GM18867 (cell line): Measurements from ENCODE around the gene TACC2.
"Not testable (repeated sequence)": the region's sequence is repeated elsewhere in the genome, so short reads cannot be mapped to it uniquely, and the experiment has no call there.

Experiments
- ATAC-seq: cut with Tn5 transposase; IDR thresholded peaks from one replicate; pipeline ENCODE4 v1.9.1; 2021; ENCODE audit warnings: mild to moderate bottlenecking, moderate library complexity; ENCODE audit not compliant: unreplicated experiment

Gene TACC2

GRCh38 chr10:122055252-122055651 is 66.3 kb downstream of the TACC2 start:
- ATAC-seq: no peak

- ATAC-seq: no peak
Measured at GRCh38 chr10:122056431-122057094, 67.6 kb downstream of the TACC2 start.

DNA sequence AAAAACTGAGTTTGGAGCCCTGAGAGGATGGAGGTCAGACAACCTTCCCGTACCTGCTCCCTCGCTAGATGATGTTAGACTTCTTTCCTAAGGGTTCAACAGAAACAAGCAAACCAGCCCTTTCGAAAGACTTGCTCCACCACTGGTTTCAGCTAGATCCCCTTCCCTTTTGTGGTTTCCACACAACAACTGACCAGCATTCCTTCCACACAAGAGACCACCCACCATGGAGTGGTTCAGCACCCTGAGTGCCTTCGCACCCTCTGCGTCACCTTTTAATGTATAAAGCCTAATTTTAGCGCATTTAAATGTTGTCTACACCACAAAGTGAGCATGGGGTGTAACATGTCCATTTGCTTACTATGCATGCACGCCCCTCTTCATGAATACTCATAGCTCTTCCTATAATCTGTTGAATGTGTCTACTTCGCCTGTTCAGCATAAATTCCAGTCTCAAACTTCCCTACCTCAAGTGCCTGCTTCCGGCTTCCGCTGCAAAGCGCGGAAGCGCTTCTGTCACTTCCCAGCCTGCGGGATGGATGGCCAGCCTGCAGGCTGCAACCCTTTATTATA is 69.0 kb downstream of the TACC2 start:
- no peak for ATAC-seq

DNA sequence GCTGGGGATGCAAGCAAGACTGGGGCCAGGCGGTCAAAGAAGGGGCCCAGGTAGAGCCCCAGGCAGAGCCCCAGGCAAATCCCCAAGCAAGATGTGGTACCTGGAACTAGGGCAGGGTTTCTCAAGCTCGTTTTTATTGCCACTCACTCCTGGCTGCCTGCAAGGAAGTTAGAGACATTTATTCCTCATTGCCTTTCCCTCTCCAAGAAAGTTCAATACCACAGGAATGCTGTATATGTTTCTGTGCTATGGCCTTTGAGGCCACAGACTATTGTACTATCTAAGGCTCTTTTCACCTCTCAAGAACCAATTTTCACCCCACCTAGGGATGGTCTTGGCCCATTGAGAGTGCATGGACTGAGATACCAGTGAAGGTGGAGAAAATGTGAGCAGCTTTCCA is 71.3 kb downstream of the TACC2 start:
- ATAC-seq: no peak

DNA sequence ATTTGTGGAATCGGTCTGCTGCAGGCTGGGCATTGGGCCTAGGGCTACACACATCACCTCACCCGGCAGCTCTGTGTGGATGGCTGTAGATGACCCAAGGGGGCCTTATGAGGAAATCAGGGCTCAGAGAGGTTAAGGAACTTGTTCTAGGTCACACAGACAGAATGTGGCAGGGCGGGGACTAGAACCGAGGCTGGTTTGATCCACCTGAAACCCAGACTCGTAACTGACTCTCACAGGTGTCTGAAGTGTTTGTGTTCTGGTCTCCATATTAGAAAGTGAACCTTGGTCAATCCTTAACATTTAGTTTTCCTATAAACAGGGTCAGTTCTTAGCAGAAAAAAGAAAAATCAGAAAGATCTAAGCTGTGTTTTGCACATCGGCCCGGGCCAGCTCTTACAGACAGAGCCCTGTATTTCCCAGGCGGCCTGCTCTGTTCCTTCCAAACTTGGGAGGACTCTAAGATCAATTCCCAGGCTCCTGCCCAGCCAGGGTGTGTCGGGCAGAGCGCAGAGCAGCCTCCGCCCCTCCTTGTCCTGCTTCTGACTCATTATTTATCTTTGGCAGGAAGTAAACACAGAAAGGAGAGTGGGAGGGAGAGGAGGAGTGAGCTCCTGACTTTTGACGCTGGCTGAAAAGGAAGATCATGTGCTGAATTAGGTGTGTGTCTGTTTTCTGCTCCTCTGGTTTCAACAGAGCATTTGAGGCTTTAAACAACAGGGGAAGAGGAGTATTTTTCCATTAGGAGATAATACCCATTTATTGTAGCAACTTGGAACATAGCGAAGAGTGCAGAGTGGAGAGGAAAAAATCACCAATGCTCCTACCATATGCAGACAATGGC is 74.1 kb downstream of the TACC2 start:
- ATAC-seq: no peak

GRCh38 chr10:122066337-122066939 is 77.5 kb downstream of the TACC2 start:
- not testable (repeated sequence) for ATAC-seq

DNA sequence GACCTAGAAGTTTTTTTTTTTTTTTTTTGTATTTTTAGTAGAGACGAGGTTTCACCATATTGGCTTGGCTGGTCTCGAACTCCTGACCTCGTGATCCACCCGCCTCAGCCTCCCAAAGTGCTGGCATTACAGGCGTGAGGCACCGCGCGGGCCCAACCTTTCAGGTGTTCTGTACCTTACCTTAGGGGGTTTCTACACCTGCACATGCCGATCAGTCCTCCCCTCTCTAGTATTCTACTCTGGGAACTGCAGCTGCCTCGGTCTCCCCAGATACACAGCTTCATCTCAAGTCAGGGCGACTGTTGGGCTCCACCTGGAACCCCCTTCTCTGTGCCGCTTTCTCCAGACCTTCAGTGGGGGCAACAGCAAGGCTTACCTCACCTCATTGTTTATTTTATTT is 79.9 kb downstream of the TACC2 start:
- no peak for ATAC-seq

DNA sequence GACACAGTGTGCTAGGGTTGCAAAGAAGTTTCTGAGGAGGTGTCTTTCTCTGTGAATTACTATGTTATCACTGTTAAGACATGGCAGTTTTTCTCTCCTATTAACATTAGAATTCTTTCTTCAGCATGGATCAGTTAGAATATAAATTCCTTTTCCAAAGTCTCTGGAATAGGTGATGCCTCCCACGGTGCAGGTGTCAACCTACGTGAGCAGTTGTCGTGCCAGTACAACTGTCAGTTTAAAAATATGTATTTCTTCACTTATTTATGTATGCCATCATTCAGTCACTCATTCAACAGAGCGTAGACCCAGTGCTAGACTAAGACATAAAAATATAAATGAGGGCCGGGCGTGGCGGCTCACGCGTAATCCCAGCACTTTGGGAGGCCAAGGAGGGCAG is 83.5 kb downstream of the TACC2 start:
- no peak for ATAC-seq

GRCh38 chr10:122073508-122073907 is 84.5 kb downstream of the TACC2 start:
- no peak for ATAC-seq

DNA sequence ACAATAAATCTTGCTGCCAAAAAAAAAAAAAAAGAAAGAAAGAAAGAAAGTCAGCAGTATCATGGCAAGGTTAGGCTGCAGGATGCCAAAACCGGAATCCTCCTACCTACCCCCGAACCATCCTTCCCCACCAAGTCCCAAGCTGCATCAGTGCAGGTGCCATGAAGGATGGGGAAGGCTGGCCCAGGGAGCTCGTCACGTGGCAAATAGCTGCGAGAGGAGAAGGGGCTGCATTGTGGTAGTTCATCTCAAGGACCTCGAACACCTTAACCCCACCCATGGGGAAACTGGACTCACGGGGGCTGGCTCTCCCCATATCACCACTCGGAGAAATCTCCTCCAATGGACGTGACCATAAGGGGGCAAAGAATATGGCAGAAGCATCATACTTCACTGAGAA is 86.2 kb downstream of the TACC2 start:
- no peak for ATAC-seq

DNA sequence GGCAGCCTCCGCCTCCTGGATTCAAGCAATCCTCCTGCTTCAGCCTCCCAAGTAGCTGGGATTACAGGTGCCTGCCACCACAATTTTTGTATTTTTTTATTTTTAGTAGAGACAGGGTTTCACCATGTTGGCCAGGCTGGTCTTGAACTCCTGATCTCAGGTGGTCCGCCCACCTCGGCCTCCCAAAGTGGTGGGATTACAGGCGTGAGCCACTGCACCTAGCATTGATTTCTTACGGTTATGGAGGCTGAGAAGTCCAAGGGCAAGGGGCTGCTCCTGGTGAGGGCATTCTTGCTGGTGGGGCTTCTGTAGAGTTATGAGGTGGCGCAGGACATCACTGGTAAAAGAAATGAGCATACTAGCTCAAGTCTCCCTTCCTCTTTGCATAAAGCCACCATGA is 86.9 kb downstream of the TACC2 start:
- not testable (repeated sequence) for ATAC-seq

- ATAC-seq: no peak
Measured at GRCh38 chr10:122077311-122077875, 88.4 kb downstream of the TACC2 start.

GRCh38 chr10:122078326-122078725 is 89.4 kb downstream of the TACC2 start:
- no peak for ATAC-seq

GRCh38 chr10:122078965-122079795 is 90.2 kb downstream of the TACC2 start:
- ATAC-seq: no peak

- no peak for ATAC-seq
Measured at GRCh38 chr10:122082616-122083477, 93.9 kb downstream of the TACC2 start.

GRCh38 chr10:122083478-122084025 is 94.6 kb downstream of the TACC2 start:
- ATAC-seq: no peak

DNA sequence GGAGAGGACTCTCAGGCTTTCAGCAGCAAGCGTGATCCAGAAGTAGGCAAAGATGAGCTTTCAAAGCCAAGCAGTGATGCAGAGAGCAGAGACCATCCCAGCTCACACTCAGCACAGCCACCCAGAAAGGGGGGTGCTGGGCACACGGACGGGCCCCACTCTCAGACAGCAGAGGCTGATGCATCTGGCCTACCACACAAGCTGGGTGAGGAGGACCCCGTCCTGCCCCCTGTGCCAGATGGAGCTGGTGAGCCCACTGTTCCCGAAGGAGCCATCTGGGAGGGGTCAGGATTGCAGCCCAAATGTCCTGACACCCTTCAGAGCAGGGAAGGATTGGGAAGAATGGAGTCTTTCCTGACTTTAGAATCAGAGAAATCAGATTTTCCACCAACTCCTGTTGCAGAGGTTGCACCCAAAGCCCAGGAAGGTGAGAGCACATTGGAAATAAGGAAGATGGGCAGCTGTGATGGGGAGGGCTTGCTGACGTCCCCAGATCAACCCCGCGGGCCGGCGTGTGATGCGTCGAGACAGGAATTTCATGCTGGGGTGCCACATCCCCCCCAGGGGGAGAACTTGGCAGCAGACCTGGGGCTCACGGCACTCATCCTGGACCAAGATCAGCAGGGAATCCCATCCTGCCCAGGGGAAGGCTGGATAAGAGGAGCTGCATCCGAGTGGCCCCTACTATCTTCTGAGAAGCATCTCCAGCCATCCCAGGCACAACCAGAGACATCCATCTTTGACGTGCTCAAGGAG is 95.5 kb downstream of the TACC2 start:
- ATAC-seq: no peak

DNA sequence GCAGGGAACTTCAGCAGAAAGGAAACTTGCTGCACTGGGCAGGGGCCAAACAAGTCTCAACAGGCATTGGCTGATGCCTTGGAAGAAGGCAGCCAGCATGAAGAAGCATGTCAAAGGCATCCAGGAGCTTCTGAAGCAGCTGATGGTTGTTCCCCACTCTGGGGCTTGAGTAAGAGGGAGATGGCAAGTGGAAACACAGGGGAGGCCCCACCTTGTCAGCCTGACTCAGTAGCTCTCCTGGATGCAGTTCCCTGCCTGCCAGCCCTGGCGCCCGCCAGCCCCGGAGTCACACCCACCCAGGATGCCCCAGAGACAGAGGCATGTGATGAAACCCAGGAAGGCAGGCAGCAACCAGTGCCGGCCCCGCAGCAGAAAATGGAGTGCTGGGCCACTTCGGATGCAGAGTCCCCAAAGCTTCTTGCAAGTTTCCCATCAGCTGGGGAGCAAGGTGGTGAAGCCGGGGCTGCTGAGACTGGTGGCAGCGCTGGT is 96.5 kb downstream of the TACC2 start:
- ATAC-seq: no peak
